ENCODE measurements around the gene YAP1. TPM values are rescaled to one million over a fixed set of nuclear protein-coding genes. Genes with fewer than 3 reads are reported as not detected.

The YAP1 gene
- total RNA-seq, 5 donors from 2014 or later (not counting 1 experiment from before 2014, with no cell fraction given): 0.23 to 0.86 (median 0.63) TPM

GRCh38 chr11:102073253-102073652, 37.0 kb upstream of the YAP1 start:
- CTCF ChIA-PET: no interaction called here
- peaks cover 0 to 7% of the 10 kb centered on the region in 2 experiments for H3K27me3 ChIP-seq (replicated peaks in 1 of 2; ENCODE audit: control insufficient read depth in 2 of 2, extremely low read depth in 1 of 2, insufficient read depth in 2 of 2, low read length in 1 of 2)
- Mint-ChIP-seq H3K36me3 (no peaks in the 10 kb centered on the region), H3K27ac (no peak overlapping the region), H3K4me3 (no peak overlapping the region), H3K4me1 (no peaks in the 10 kb centered on the region), H3K9me3 (peaks cover 12 to 30% (median 18%) of the 10 kb centered on the region in 3 donors), H3K27me3 (peaks cover 0 to 5% of the 10 kb centered on the region in 2 donors)
- POLR2A ChIA-PET: no interaction called here
- H3K4me3 ChIP-seq (ENCODE audit: control insufficient read depth in 1 of 2, extremely low read depth in 1 of 2, low read length in 1 of 2): no peak overlapping the region
- DNase-seq: no peak
- no peak for ATAC-seq (replicated peaks in 1 of 4)
- no peak overlapping the region for H3K27ac ChIP-seq (ENCODE audit: low read length)
- 68% methylated on average over 2 of the region's 2 CpGs for WGBS (ENCODE audit: insufficient coverage)
- H3K9me3 ChIP-seq: peaks cover 4% of the 10 kb centered on the region
- no peaks in the 10 kb centered on the region for H3K36me3 ChIP-seq (ENCODE audit: control insufficient read depth in 2 of 2, extremely low read depth in 1 of 2, insufficient read depth in 1 of 2, low read length in 1 of 2)
- no peaks in the 10 kb centered on the region for H3K4me1 ChIP-seq (ENCODE audit: control insufficient read depth in 1 of 2, extremely low read depth in 1 of 2, insufficient read depth in 2 of 2, low read length in 2 of 2)

GRCh38 chr11:102079625-102080024, 30.6 kb upstream of the YAP1 start:
- no peaks in the 10 kb centered on the region for H3K36me3 ChIP-seq (ENCODE audit: control insufficient read depth in 2 of 2, extremely low read depth in 1 of 2, insufficient read depth in 1 of 2, low read length in 1 of 2)
- Mint-ChIP-seq H3K27me3 (peaks cover 3 to 7% of the 10 kb centered on the region in 2 donors), H3K36me3 (no peaks in the 10 kb centered on the region), H3K4me3 (no peak overlapping the region), H3K27ac (no peak overlapping the region), H3K4me1 (no peaks in the 10 kb centered on the region), H3K9me3 (no peaks in the 10 kb centered on the region)
- peaks cover 2% of the 10 kb centered on the region in 2 experiments for H3K27me3 ChIP-seq (replicated peaks in 1 of 2; ENCODE audit: control insufficient read depth in 2 of 2, extremely low read depth in 1 of 2, insufficient read depth in 2 of 2, low read length in 1 of 2)
- H3K27ac ChIP-seq (ENCODE audit: low read length): no peak overlapping the region
- ChIA-PET CTCF (no interaction called here), POLR2A (no interaction called here)
- DNase-seq: no peak
- H3K4me3 ChIP-seq (ENCODE audit: control insufficient read depth in 1 of 2, extremely low read depth in 1 of 2, low read length in 1 of 2): no peak overlapping the region
- ATAC-seq (replicated peaks in 1 of 4): no peak
- no peaks in the 10 kb centered on the region for H3K9me3 ChIP-seq
- H3K4me1 ChIP-seq (ENCODE audit: control insufficient read depth in 1 of 2, extremely low read depth in 1 of 2, insufficient read depth in 2 of 2, low read length in 2 of 2): no peaks in the 10 kb centered on the region

- DNase-seq (no peak), ATAC-seq (replicated peaks in 1 of 4) (no peak)
- H3K27me3 ChIP-seq (replicated peaks in 1 of 2; ENCODE audit: control insufficient read depth in 2 of 2, extremely low read depth in 1 of 2, insufficient read depth in 2 of 2, low read length in 1 of 2): peaks cover 2 to 3% of the 10 kb centered on the region in 2 experiments
- no peak overlapping the region for H3K27ac ChIP-seq (ENCODE audit: low read length)
- Mint-ChIP-seq H3K9me3 (no peaks in the 10 kb centered on the region), H3K27me3 (peaks cover 5 to 9% of the 10 kb centered on the region in 2 donors), H3K4me1 (no peaks in the 10 kb centered on the region), H3K36me3 (no peaks in the 10 kb centered on the region), H3K4me3 (no peak overlapping the region), H3K27ac (no peak overlapping the region)
- H3K9me3 ChIP-seq: no peaks in the 10 kb centered on the region
- ChIA-PET CTCF (interaction anchor here in 1 of 2 donors (0.6 kb wide), 1 partner anchor 175 kb away, joined by 3 read pairs; no protein-coding TSS in a partner anchor), POLR2A (no interaction called here)
- no peaks in the 10 kb centered on the region for H3K4me1 ChIP-seq (ENCODE audit: control insufficient read depth in 1 of 2, extremely low read depth in 1 of 2, insufficient read depth in 2 of 2, low read length in 2 of 2)
- H3K36me3 ChIP-seq (ENCODE audit: control insufficient read depth in 2 of 2, extremely low read depth in 1 of 2, insufficient read depth in 1 of 2, low read length in 1 of 2): no peaks in the 10 kb centered on the region
- no peak overlapping the region for H3K4me3 ChIP-seq (ENCODE audit: control insufficient read depth in 1 of 2, extremely low read depth in 1 of 2, low read length in 1 of 2)
- 78% methylated on average over 6 of the region's 7 CpGs for WGBS (ENCODE audit: insufficient coverage)
These were observed 28.9 kb upstream of the YAP1 start for GRCh38 chr11:102081313-102081712.

- Mint-ChIP-seq H3K27ac (no peak overlapping the region), H3K9me3 (no peaks in the 10 kb centered on the region), H3K27me3 (peaks cover 4 to 5% of the 10 kb centered on the region in 2 donors), H3K36me3 (no peaks in the 10 kb centered on the region), H3K4me3 (no peak overlapping the region), H3K4me1 (no peaks in the 10 kb centered on the region)
- Histone ChIP-seq H3K4me3 (ENCODE audit: control insufficient read depth in 1 of 2, extremely low read depth in 1 of 2, low read length in 1 of 2) (no peak overlapping the region), H3K4me1 (ENCODE audit: control insufficient read depth in 1 of 2, extremely low read depth in 1 of 2, insufficient read depth in 2 of 2, low read length in 2 of 2) (no peaks in the 10 kb centered on the region), H3K27me3 (replicated peaks in 1 of 2; ENCODE audit: control insufficient read depth in 2 of 2, extremely low read depth in 1 of 2, insufficient read depth in 2 of 2, low read length in 1 of 2) (peaks cover 0 to 5% of the 10 kb centered on the region in 2 experiments), H3K36me3 (ENCODE audit: control insufficient read depth in 2 of 2, extremely low read depth in 1 of 2, insufficient read depth in 1 of 2, low read length in 1 of 2) (no peaks in the 10 kb centered on the region), H3K9me3 (no peaks in the 10 kb centered on the region), H3K27ac (ENCODE audit: low read length) (no peak overlapping the region)
- WGBS (ENCODE audit: insufficient coverage): 100% methylated on average over 2 of the region's 7 CpGs
- ChIA-PET POLR2A (no interaction called here), CTCF (interaction anchor here in 1 of 2 donors (0.6 kb wide), 1 partner anchor 527 kb away, joined by 8 read pairs; no protein-coding TSS in a partner anchor)
- ATAC-seq (replicated peaks in 1 of 4) (no peak), DNase-seq (no peak)
These were observed 24.2 kb upstream of the YAP1 start for GRCh38 chr11:102085864-102086551.

- H3K9me3 Mint-ChIP-seq: no peaks in the 10 kb centered on the region
- ChIA-PET POLR2A (no interaction called here), CTCF (no interaction called here)
- no peak overlapping the region for H3K4me3 Mint-ChIP-seq
- H3K36me3 Mint-ChIP-seq: no peaks in the 10 kb centered on the region
- no peak overlapping the region for H3K27ac Mint-ChIP-seq
- H3K4me1 Mint-ChIP-seq: no peaks in the 10 kb centered on the region
- H3K27me3 Mint-ChIP-seq: peaks cover 0 to 2% of the 10 kb centered on the region in 2 donors
- ATAC-seq (replicated peaks in 1 of 4) (no peak), DNase-seq (no peak)
- Histone ChIP-seq H3K9me3 (no peaks in the 10 kb centered on the region), H3K4me1 (ENCODE audit: control insufficient read depth in 1 of 2, extremely low read depth in 1 of 2, insufficient read depth in 2 of 2, low read length in 2 of 2) (no peaks in the 10 kb centered on the region), H3K4me3 (ENCODE audit: control insufficient read depth in 1 of 2, extremely low read depth in 1 of 2, low read length in 1 of 2) (no peak overlapping the region), H3K27ac (ENCODE audit: low read length) (no peak overlapping the region), H3K27me3 (replicated peaks in 1 of 2; ENCODE audit: control insufficient read depth in 2 of 2, extremely low read depth in 1 of 2, insufficient read depth in 2 of 2, low read length in 1 of 2) (no peaks in the 10 kb centered on the region), H3K36me3 (ENCODE audit: control insufficient read depth in 2 of 2, extremely low read depth in 1 of 2, insufficient read depth in 1 of 2, low read length in 1 of 2) (no peaks in the 10 kb centered on the region)
- no CpG with 5 or more reads among the region's 1 CpG for WGBS (ENCODE audit: insufficient coverage)
These were observed 13.1 kb upstream of the YAP1 start for GRCh38 chr11:102097186-102097585.

GRCh38 chr11:102099755-102100154, 10.5 kb upstream of the YAP1 start:
- H3K4me3 ChIP-seq (ENCODE audit: control insufficient read depth in 1 of 2, extremely low read depth in 1 of 2, low read length in 1 of 2): no peak overlapping the region
- DNase-seq (no peak), ATAC-seq (replicated peaks in 1 of 4) (no peak)
- Mint-ChIP-seq H3K9me3 (no peaks in the 10 kb centered on the region), H3K27me3 (peaks cover 4 to 9% of the 10 kb centered on the region in 2 donors), H3K27ac (no peak overlapping the region), H3K4me3 (no peak overlapping the region), H3K36me3 (no peaks in the 10 kb centered on the region), H3K4me1 (no peaks in the 10 kb centered on the region)
- no peaks in the 10 kb centered on the region for H3K27me3 ChIP-seq (replicated peaks in 1 of 2; ENCODE audit: control insufficient read depth in 2 of 2, extremely low read depth in 1 of 2, insufficient read depth in 2 of 2, low read length in 1 of 2)
- H3K9me3 ChIP-seq: no peaks in the 10 kb centered on the region
- 100% methylated on average over 1 of the region's 2 CpGs for WGBS (ENCODE audit: insufficient coverage)
- POLR2A ChIA-PET: no interaction called here
- no peak overlapping the region for H3K27ac ChIP-seq (ENCODE audit: low read length)
- no peaks in the 10 kb centered on the region for H3K4me1 ChIP-seq (ENCODE audit: control insufficient read depth in 1 of 2, extremely low read depth in 1 of 2, insufficient read depth in 2 of 2, low read length in 2 of 2)
- CTCF ChIA-PET: no interaction called here
- no peaks in the 10 kb centered on the region for H3K36me3 ChIP-seq (ENCODE audit: control insufficient read depth in 2 of 2, extremely low read depth in 1 of 2, insufficient read depth in 1 of 2, low read length in 1 of 2)
